Neural crest cell (in vitro differentiated cells): ENCODE measurements around the gene CNTNAP2. TPM values are rescaled to one million over a fixed set of nuclear protein-coding genes. Genes with fewer than 3 reads are reported as not detected.

Source experiments
- DNase-seq: peaks from one replicate; pipeline ENCODE4 v3.0.0; 2021; ENCODE audit warnings: low read depth, mixed read lengths, low spot score
- H3K27ac Mint-ChIP-seq: one replicate; pipeline ENCODE4 v1.8.0; 2021; ENCODE audit warnings: mild to moderate bottlenecking, mixed read lengths; ENCODE audit not compliant: unreplicated experiment
- H3K27me3 Mint-ChIP-seq: 2 replicates; pipeline ENCODE4 v1.8.0; 2021; ENCODE audit warnings: low read depth, mild to moderate bottlenecking, mixed read lengths
- H3K36me3 Mint-ChIP-seq: 2 replicates; pipeline ENCODE4 v1.8.0; 2021; ENCODE audit warnings: low read depth, mild to moderate bottlenecking, mixed read lengths
- H3K4me1 Mint-ChIP-seq: 2 replicates; pipeline ENCODE4 v1.8.0; 2021; ENCODE audit warnings: mixed read lengths
- H3K4me3 Mint-ChIP-seq: one replicate; pipeline ENCODE4 v1.8.0; 2021; ENCODE audit warnings: mild to moderate bottlenecking, mixed read lengths
- H3K9me3 Mint-ChIP-seq: 2 replicates; pipeline ENCODE4 v1.8.0; 2021; ENCODE audit warnings: mixed read lengths
- CTCF ChIP-seq: fragments of 200-600 bp; sonication (generic); conservative IDR thresholded peaks from 2 replicates; pipeline ENCODE4 v1.5.0; 2021; ENCODE audit warnings: antibody characterized with exemption, mild to moderate bottlenecking
- total RNA-seq: library from RNA; stranded (reverse); gene quantifications from 2 replicates; pipeline ENCODE4 v1.2.1, GENCODE V29; 2021

CNTNAP2 gene
- total RNA-seq, 1 donor from 2014 or later: 12.9 TPM

GRCh38 chr7:146359176-146359575 lies 242.6 kb downstream of the CNTNAP2 start:
- Mint-ChIP-seq H3K27ac (no peak overlapping the region), H3K9me3 (no peaks in the 10 kb centered on the region), H3K27me3 (no peaks in the 10 kb centered on the region), H3K36me3 (no peaks in the 10 kb centered on the region), H3K4me3 (no peak overlapping the region), H3K4me1 (no peaks in the 10 kb centered on the region)
- TF ChIP-seq CTCF: no peak
- no peak for DNase-seq

DNA sequence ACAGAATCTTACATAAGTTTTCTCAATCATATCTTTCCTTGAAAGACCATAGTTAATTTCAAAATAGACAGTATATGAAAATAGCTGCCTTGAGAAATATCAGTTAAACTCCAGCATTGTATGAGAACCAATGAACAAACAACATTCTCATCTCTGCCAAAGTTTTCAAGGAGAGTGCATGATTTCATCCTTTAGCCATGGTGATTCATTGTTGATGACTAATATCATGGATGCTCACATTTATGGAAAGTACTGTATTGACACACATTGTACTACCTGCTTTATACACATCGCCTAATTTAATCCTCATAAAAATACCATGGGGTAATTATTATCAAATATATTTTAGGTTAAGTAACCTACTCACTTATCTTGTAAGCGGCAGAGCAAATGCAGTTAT lies 250.3 kb downstream of the CNTNAP2 start:
- Mint-ChIP-seq H3K27me3 (no peaks in the 10 kb centered on the region), H3K36me3 (no peaks in the 10 kb centered on the region), H3K9me3 (no peaks in the 10 kb centered on the region), H3K4me3 (no peak overlapping the region), H3K4me1 (no peaks in the 10 kb centered on the region), H3K27ac (no peak overlapping the region)
- TF ChIP-seq CTCF: no peak
- no peak for DNase-seq

DNA sequence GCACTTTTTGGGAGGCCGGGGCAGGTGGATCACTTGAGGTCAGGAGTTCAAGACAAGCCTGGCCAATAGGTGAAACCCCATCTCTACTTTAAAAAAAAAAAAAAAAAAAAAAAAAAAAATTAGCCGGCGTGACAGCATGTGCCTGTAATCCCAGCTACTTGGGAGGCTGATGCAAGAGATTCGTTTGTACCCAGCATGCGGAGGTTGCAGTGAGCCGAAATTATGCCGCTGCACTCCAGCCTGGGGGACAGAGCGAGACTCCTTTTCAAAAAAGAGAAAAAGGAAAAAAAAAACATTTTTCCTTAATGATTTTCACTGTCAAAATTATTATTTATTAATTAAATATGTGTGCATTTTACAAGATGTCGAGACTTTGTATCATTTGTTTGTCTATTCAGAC lies 253.6 kb downstream of the CNTNAP2 start:
- no peaks in the 10 kb centered on the region for H3K27me3 Mint-ChIP-seq
- H3K9me3 Mint-ChIP-seq: no peaks in the 10 kb centered on the region
- no peak overlapping the region for H3K27ac Mint-ChIP-seq
- no peak for TF ChIP-seq CTCF
- no peaks in the 10 kb centered on the region for H3K4me1 Mint-ChIP-seq
- no peak overlapping the region for H3K4me3 Mint-ChIP-seq
- no peaks in the 10 kb centered on the region for H3K36me3 Mint-ChIP-seq
- DNase-seq: no peak

- DNase-seq: no peak
- Mint-ChIP-seq H3K36me3 (no peaks in the 10 kb centered on the region), H3K4me3 (no peak overlapping the region), H3K4me1 (no peaks in the 10 kb centered on the region), H3K9me3 (no peaks in the 10 kb centered on the region), H3K27me3 (no peaks in the 10 kb centered on the region), H3K27ac (no peak overlapping the region)
- no peak for TF ChIP-seq CTCF
Observed at GRCh38 chr7:146375170-146375569, 258.6 kb downstream of the CNTNAP2 start.

GRCh38 chr7:146378196-146378595 lies 261.6 kb downstream of the CNTNAP2 start:
- Mint-ChIP-seq H3K4me3 (no peak overlapping the region), H3K27ac (no peak overlapping the region), H3K9me3 (no peaks in the 10 kb centered on the region), H3K4me1 (no peaks in the 10 kb centered on the region), H3K36me3 (no peaks in the 10 kb centered on the region), H3K27me3 (no peaks in the 10 kb centered on the region)
- no peak for DNase-seq
- TF ChIP-seq CTCF: no peak

- no peak for TF ChIP-seq CTCF
- DNase-seq: no peak
- Mint-ChIP-seq H3K27ac (no peak overlapping the region), H3K9me3 (no peaks in the 10 kb centered on the region), H3K36me3 (no peaks in the 10 kb centered on the region), H3K27me3 (no peaks in the 10 kb centered on the region), H3K4me1 (no peaks in the 10 kb centered on the region), H3K4me3 (no peak overlapping the region)
Observed at GRCh38 chr7:146387140-146387539, 270.5 kb downstream of the CNTNAP2 start.
